HEK293 (cell line): ENCODE data around the gene C19orf12.
A peak's percentile ranks its signal among the peaks of the same experiment; 100 is the strongest.

Experiments used
- ELK4 ChIP-seq: IDR thresholded peaks from 2 replicates; pipeline ENCODE4 v1.6.1; 2011; ENCODE audit warnings: mild to moderate bottlenecking, low read depth, low read length, borderline replicate concordance
- OSR2 ChIP-seq: fragments of 450-650 bp; formaldehyde crosslinking; IDR thresholded peaks from 2 replicates; pipeline ENCODE4 v1.5.1; 2016; ENCODE audit warnings: missing biosample characterization, missing genetic modification characterization
- OVOL3 ChIP-seq: fragments of 450-650 bp; formaldehyde crosslinking; IDR thresholded peaks from 2 replicates; pipeline ENCODE4 v1.5.1; 2016; ENCODE audit warnings: missing biosample characterization, missing genetic modification characterization
- ZNF341 ChIP-seq: fragments of 450-650 bp; formaldehyde crosslinking; IDR thresholded peaks from 2 replicates; pipeline ENCODE4; 2016; ENCODE audit warnings: low read depth, missing biosample characterization, missing genetic modification characterization
- ZNF561 ChIP-seq: fragments of 450-650 bp; IDR thresholded peaks from 2 replicates; pipeline ENCODE4 v1.5.1; 2018; ENCODE audit warnings: missing biosample characterization, missing genetic modification characterization, borderline replicate concordance
- ZNF76 ChIP-seq: fragments of 450-650 bp; formaldehyde crosslinking; IDR thresholded peaks from 2 replicates; pipeline ENCODE4; 2016; ENCODE audit warnings: low read depth, missing biosample characterization, missing genetic modification characterization, borderline replicate concordance

GRCh38 chr19:29690842-29691241 lies 24.2 kb downstream of the C19orf12 start:
- TF ChIP-seq ZNF76 (tag by site-specific recombination) (peak; percentile 19; the same call in 1 of the 2 replicates), OSR2 (no peak), ELK4 (no peak), ZNF341 (tag by site-specific recombination) (no peak), ZNF561 (tag by site-specific recombination) (no peak), OVOL3 (tag by site-specific recombination) (no peak)
